G401.6 (cell line): Measurements from ENCODE around the gene NRXN3.

Experiments used
- FAIRE-seq: peaks from 2 replicates; lab custom pipeline; 2012; peaks lifted over from hg19 to GRCh38; lab: Jason Lieb, UNC

Gene NRXN3

DNA sequence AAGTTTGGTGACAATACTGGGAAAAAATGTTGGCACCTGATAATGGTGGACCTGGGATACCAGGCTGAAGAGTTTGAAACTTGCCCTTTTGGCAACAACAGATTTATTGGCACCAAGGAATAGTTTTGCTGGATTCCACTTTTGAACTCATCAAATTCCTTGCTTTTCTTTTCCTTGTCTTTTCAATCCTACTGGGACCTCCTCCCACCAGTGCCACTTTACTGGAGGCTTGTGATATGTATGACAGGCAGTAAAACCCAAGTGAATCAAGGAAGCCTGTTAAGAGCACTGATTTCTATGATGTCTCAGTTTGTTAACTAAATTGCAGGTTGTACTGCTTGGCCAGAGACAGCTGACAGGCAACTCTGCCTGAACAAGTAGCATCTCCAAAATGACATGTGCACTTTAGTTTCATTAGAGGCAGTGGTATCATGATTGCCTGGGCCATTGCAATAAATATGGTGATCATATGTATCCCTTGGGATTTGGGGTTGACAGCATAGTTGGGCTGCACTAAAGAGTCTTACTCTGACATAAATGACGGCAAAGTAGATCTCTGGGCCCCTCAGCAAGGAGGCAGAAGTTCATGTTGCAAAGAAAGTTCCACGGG, 1475.7 kb downstream of the NRXN3 start:
- FAIRE-seq: no peak

DNA sequence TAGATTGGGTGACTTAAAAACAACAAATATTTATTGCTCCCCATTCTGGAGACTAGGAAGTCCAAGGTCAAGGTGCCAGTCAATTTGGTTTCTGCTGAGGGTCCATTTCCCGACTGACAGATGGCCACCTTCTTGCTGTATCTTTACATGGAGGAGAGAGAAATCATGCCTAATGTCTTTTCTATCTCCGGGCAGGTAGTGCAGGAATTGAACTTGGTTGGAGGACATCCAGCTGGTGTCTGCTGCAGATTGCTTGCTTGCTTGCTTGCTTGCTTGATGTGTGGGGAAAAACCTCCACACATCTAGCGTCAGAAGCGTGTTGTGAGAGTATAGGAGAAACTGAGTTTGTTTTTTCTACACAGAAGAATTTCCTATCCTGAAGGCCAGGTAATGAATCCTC, 1479.7 kb downstream of the NRXN3 start:
- no peak for FAIRE-seq

DNA sequence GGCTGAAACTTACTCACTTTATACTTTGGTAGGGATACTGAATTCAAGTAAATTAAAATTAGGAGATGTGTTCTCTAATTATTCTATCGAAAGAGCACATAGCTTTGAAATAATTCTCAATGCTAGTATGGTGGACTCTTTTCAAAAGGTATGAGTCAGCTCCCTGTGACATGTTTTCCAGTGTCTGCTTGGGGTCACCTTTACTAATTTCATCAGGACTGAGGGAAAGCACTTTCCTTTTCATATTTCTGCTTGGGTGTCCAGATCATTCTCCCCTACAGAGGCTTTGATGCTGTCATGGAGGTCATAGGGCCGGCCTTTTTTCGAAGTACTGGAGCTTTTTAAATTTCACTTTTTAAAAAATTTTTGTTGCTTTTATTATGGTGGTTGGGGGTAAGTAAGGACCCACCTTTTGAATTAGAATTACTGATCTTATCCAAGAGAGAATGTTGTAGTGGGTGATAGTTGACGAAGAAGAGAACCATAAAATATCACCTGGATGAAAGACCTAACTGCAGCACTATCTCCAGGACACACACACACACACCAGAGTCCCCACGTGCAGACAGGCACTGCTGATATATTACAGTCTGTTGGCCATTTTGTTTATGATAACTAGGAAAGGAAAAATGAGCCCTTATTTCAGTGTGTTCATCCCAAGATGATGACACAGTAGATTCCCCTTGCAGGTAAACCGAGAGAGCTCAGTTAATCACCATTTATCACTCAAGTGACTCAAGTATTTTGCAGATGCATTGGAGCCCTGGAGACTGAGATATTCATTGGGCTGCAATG, 1482.5 kb downstream of the NRXN3 start:
- FAIRE-seq: no peak

DNA sequence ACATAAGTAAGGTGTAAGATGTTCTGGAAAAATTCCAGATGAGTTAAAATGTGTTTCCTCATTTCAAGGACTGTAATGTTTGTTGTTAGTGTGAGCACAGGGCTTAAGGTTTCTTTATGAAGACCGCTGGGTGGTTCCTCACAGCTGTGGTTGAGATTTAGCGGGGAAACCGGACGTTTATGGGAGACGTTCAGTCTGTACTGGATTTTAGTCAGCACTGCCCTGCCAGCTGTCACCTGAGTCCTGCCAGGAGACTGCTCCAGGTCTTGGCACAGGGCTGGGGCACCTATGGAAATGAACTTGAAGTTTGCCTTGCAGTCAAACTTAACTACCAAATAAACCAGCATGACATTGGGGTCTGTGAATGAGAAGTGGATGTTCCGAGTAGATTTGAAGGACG, 1485.9 kb downstream of the NRXN3 start:
- no peak for FAIRE-seq

DNA sequence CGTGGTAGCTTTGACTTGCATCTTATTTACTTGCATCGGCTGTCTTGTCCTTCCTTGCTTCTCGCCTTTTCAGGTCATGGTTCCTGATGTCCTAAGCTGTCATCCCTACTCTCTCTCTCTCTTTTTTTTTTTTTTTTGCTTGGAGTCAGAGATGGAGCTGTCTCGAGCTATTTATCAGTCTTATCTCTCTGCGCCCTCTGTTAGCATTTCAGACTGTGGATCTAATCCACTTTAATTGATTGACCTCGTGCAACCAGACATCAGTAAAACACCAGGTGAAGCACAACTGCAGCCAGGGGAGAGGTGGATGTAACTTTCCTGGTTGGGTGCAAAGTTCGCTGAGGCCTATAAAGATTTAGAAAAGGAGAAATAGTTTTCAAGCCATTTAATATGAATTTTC, 1486.3 kb downstream of the NRXN3 start:
- no peak for FAIRE-seq

DNA sequence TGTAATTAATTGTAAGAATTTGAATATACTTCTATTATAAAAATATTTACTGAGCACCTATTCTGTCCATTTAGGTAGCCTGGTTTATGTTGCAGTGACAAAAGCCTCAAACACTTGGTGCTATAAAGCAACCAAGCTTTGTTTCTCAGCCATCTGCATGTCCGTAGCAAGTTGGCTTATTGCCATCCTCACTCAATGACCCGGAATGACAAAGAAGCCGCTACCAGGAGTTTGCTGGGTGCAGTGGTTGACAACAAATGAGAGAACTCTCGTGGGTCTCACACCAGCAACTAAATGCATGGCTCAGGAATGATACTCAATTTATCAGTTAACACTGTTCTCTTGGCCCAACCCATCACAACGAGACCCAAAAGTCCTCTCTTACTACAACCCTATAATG, 1488.0 kb downstream of the NRXN3 start:
- FAIRE-seq: no peak

DNA sequence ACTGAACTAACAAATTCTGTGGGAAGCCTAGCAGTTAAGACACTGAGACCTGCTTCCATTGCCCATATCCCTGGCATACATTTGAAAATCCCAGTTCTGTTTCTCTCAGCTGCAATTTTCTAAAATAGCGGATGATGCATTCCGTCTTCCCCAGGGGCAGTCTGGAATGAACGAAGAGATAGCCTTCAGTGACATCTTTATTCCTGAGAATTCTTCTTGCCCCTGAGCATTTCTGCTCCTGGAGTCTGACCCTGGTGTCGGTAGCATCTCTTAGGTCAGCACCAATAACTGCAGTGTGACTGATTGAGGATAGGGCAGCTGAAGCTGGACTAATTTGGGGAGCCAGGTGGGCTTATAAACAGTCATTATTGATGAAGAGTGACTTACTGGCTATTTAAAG, 1488.6 kb downstream of the NRXN3 start:
- FAIRE-seq: no peak

- FAIRE-seq: no peak
Measured at GRCh38 chr14:79660053-79660939, 1490.1 kb downstream of the NRXN3 start.

DNA sequence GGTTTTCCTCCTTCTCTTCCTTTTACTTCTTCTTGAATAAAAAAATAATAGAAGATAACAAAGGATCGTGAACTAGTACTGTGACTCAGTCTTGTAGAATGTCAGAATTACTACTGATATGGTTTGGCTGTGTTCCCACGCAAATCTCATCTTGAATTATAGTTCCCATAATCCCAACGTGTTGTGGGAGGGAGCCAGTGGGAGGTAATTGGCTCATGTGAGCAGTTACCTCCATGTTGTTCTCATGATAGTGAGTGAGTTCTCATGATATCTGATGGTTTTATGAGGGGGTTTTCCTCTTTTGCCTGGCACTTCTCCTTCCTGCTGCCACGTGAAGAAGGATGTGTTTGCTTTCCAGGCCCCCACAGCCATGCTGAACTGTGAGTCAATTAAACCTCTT, 1491.6 kb downstream of the NRXN3 start:
- FAIRE-seq: no peak

- no peak for FAIRE-seq
Measured at GRCh38 chr14:79663453-79663852, 1493.3 kb downstream of the NRXN3 start.

DNA sequence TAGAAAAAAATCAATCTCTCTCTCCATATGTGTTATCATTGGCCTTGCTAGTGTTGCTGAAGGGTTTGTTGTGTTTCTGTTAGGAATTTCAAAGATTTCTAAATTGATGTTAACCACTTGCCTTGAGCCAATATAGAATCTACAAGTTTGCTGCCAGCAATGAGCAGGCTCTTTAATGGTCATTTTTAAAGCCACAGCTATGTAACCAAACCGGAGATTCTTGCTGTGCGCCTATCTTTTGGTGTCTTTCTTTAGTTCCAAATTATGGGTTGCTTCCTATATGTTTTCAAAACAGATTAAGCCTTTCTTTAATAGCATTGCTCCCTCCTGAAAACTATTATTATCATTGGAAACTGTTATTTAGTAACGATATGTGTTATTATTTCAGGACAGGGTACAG, 1495.4 kb downstream of the NRXN3 start:
- no peak for FAIRE-seq

DNA sequence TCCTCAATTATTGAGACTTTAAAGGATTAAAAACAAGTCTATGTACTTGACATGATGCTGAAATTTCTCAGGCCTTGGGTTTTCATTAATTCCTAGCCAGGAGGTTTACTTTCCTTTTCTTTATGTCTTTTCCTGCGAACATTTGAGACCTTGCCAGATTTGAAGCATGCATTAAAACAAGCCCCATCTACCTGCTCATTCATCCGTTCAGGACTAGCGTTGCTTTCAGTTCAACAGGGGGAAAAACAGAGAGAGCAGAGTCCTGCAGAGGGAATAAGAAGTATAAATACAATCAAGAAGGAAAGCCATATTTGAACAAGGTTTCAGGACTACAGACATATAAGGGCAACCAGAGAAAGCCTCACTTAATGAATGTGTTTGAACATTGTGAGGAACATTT, 1498.8 kb downstream of the NRXN3 start:
- FAIRE-seq: no peak

DNA sequence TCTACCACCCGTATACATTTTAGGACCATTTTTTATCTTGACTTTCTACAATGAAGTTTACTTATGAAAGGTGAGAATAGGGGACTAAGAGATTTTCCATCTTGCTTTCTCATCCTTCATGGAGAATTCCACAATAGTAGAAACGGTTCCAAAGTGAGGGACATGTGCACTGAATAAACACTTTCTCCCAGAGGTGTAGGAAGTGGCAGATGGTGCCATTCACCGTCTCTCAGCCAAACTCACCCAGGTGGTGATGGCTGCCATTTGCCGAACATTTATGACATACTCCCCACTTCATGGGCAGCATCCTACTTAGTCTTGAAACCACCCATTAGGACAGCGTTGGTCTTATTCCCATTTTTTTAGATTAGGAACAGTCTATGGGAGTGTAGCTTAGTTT, 1500.6 kb downstream of the NRXN3 start:
- no peak for FAIRE-seq

DNA sequence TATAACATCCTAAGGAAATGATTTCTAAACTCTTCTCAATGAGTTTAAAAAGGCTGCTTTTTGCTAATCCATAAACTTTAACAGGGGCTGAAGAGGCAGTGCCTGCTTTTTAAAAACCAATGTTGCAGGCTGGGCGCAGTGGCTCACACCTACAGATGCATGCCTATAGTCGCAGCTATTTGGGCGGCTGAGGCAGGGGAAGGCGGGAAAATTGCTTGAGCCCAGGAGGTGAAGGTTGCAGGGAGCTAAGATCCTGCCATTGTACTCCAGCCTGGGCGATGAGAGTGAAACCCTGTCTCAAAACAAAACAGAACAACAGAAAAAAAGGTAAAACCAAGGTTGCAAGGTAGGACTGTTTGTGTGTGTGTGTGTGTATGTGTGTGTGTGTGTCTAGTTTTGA, 1509.9 kb downstream of the NRXN3 start:
- FAIRE-seq: no peak

DNA sequence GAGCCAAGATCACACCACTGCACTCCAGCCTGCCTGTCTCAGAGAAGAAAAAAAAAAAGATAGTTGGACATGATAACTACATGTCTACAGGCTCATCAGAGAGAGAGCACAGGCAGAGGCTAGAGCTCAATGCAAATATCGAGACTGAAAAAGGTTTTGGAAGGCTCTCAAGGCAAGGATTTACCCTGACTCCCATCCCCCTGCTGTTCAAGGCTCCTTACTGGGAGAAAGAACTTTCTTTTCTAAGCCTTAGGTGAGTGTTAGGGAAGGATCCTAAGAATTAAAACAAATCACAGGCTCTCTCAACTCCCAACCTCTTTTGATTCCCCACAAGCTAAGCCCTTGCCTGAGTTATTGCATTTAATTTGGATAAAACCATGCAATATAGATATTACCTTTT, 1516.0 kb downstream of the NRXN3 start:
- FAIRE-seq: no peak

DNA sequence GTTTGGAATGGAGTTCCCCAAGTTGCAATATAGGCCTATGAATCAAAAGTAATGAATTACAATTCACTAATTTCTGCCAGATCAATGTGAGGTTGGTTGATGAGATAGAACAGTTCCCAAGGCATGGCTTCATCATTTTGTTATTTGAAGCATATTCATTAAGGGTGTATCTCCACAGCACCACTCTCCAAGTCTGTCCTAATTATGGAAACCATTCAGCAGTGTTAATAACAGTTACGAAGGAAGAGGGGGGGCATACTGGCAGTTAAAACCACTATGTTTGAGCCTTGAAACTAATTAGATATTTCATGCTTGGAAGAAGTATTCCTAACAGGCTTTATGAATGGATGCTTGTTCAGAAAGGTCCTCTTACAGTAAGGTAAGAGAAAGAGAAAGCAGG, 1520.8 kb downstream of the NRXN3 start:
- FAIRE-seq: no peak

GRCh38 chr14:79693935-79694334, 1523.8 kb downstream of the NRXN3 start:
- no peak for FAIRE-seq

GRCh38 chr14:79695307-79695706, 1525.1 kb downstream of the NRXN3 start:
- no peak for FAIRE-seq

- FAIRE-seq: no peak
Measured at GRCh38 chr14:79698298-79698711, 1528.1 kb downstream of the NRXN3 start.

GRCh38 chr14:79699206-79699605, 1529.0 kb downstream of the NRXN3 start:
- FAIRE-seq: no peak

GRCh38 chr14:79701371-79701770, 1531.2 kb downstream of the NRXN3 start:
- FAIRE-seq: no peak

GRCh38 chr14:79702197-79702596, 1532.0 kb downstream of the NRXN3 start:
- FAIRE-seq: no peak

DNA sequence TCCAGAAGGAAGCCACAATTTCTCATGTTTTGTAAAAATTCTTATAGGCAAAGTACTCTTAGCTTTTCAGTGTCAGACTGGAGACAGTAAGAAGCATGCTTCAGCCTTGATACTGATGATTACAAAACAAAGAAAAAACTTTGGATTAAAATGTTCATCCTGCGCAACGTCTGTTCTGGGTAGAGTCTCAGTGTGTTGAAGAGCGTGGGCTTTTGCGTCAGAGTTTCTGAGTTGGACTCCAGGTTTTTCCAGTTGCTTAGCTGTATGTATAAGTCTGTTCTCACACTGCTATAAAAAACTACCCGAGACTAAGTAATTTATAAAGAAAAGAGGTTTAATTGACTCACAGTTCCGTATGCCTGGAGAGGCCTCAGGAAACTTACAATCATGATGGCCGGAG, 1533.0 kb downstream of the NRXN3 start:
- no peak for FAIRE-seq
